ENCODE measurements around the gene DEPDC5. TPM values are rescaled to one million over a fixed set of nuclear protein-coding genes. Genes with fewer than 3 reads are reported as not detected.
A peak's percentile ranks its signal among the peaks of the same experiment; 100 is the strongest.

Gene DEPDC5
- total RNA-seq, 1 donor from 2014 or later: 15.2 TPM

DNA sequence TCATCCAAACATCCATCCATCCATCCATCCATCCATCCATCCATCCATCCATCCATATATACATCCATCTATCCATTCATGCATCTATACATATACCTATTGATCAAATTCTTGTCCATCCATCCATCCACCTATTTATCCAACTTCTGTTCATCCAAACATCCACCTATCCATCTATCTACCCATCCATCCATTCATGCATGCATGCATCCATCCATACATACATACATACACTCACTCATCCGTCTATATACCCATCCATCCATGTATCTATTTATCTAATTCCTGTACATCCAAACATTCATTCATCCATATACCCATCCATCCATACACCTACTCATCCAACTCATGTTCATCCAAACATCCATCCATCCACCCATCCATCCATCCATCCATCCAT is 171.2 kb downstream of the DEPDC5 start:
- DNase-seq: no peak

DNA sequence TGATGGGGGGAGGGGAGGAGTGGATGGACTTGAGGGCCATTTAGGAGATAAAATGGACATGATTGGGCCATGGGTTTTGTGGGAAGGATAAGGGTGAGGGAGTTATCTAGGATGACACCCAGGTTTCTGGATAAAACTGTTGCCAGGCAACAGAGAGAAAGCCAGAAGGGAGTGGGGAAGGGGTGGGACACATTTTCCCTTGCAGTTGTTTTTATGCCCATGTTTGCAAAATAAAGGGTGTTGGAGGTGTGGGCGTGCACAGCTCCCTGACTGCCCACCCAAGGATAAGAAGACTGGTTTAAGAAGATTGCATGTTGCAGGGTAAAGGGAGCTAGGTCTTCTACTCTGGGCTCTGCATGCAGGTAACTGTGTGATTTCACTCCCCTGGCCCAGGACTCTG is 172.2 kb downstream of the DEPDC5 start:
- no peak for DNase-seq

DNA sequence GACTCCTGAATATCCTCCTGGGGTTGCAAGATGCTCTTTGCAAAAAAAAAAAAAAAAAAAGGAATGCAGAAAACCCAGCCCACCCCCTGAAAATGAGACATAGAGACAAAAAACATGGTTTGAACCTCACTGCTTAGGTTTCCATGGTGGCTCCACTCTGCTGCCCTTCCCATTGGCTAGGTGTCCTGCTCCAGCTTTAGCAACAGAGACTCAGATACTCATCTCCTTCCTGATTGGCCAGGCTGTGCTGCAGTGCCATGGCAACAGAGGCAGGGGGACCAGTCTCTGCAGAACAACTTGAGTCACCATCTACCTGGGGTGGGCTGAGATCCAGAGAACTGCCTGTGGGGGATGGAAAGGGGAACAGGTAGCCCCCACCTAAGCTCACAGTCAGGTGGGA is 173.2 kb downstream of the DEPDC5 start:
- DNase-seq: no peak

DNA sequence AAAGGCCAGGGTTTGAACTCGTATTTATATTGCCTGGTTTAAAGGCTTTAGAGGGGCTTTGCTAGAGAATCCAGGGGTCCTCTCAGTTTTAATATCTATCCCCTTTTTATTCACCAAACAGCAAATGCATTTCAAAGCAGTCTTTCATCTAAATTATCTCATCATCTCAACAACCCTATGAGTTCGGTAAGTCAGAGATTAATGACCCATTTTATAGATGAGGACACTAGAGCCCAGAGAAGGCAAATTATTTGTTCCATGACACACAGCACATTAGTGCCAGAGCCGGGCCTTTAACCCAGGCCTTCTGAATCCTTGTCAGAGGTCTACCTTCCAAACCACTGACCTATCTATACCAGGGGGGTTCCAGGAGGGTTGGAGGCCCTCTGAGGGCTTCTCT is 173.7 kb downstream of the DEPDC5 start:
- no peak for DNase-seq

DNA sequence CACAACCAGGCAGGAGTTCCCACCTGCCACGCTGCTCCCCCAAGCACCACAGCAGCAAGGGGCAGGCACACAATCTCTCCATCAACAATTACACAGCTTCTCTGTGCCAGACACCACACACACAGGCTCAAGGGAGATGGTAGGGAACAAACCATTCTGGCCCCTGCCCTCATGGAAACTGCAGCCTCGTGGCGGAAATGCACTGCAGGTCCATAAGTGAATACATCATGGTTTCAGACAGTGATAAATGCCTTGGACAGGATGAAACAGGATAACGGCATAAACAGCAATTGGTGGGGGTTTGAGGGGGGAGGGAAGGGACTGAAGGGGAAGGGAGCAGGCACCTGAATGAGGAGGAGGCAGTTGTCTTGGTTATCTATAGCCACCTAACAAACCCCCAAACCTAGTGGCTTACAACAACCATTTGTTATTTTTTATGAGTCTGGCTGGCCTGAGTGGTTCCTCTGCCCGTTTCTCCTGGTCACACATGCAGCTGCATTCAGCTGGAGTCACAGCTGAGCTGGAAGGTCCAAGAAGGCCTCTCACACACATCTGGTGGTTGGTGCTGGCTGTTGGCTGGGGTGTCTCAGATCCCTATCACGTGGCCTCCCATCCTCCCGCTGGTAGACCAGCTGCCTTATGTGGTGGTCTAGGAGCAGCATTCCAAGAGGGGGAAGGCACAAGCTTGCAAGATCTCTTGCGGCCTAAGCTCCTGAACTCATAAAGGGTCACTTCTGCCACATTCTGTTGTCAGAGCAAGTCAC is 175.5 kb downstream of the DEPDC5 start:
- peak; percentile 94 for DNase-seq

DNA sequence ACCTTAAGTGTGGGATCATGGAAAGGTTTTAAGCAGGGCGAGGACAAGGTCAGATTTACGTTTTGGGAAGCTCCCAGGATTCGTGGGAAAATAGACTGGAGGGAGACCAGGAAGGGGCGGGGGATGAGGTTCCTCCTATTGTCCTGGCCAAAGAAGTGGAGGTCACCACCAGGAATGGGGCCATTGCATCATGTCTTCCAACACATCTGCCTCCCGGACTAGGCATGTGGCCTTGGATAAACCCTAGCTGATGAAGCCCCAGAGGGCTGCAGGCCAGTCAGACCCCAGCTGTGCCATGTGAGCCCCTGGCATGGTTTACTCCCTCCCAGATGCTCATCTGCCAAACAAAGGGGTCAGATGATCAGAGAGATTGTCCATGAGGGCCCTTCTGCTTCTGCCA is 179.0 kb downstream of the DEPDC5 start:
- peak; percentile 46 for DNase-seq

DNA sequence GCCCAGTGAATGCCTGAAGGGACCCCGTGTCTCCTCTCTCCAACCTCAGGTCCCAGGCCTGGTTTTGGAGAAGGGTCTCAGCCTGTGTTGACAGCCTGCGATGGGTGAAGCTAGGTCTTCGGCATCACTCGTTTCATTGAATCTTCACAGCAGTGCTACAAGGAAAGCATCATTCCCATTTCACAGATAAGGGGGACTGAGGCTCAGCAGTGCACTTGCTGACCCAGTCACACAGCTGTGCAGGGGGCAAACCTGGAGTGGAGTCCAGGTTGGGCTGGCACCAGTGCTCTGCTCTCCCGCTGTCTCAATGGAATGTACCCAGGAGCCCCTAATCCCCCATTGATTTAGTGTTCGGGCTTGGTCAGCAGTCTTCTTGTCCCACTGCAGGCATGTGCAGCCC is 179.6 kb downstream of the DEPDC5 start:
- DNase-seq: no peak

DNA sequence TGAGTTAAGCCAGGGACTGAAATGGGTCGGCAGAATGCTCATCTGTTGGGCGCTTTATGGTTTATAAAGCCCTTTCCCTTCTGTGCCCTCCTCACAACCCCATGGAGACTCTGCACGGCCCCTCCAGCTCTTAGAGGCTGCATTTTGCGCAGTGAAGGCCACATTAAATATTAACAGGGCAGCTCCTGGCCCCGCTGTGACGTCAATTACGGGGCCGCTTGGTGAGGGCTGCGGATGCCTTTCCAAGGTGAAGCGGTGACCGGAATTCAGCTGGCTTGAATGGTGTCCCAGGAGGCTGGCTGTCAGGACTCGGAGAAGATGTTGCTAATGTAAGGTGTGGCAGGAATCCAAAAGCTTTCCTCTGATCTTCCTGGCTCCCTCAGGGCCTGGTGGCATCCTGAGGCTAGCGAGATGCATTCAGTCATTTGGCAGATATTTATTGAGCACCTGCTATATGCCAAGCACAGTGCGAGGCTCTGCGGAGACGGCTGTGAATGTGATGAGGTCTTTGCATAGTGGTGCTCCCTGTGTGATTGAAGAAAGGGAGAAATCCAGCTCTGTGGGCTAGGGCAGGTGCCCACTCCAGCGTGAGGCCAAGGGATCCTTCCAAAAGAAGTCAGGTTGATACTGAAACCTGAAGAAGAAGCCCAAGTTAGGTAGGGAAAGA is 180.1 kb downstream of the DEPDC5 start:
- no peak for DNase-seq

DNA sequence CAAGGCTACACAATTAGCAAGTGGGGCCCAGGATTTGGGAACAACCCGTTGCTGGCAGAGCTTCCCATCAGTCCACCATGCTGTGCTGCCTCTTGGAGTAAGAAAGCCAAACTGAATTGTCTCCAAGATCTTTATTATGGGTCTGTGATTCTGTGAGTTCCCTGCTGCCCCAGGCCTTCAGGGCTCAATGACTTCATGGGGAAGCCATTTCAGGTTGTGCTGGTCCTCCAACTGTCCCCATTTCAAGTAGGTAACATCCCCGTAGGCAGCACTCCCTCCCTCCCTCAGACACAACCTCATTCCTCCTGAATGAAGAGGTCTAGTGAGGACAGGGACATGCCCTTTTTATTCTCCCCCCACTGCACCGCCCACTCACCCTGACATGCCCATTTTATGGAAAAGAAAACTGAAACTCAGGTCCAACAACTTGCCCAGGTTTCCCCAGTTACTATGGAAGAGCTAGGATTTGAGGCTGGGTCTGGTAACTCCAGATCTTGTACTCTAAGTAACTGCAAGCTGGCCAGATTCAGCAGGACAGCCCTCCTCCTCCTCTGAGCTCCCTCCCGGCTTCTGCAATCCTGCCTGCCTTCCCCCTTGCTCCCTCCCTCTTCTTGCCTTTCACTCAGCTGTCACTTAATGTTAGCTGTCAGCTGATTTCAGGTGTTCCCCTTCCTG is 182.3 kb downstream of the DEPDC5 start:
- no peak for DNase-seq

DNA sequence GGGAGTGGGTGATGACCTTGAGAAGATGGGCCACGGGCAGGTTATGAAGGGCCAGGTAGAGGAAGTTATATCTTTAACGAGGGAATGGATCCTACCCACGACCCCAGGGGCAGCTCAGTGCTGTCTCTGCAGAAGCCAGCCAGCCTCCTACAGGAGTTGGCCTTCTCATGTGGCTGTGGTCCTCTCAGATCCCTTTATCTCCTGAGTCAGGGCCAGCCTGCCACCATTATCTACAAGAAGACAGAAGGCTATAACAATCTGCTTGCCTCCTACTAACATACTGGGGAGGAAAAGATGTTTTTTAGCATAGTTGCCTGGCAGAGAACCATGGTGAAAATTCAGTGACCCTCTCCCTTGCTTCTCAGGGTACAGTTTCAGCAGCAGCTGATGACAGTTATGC is 183.5 kb downstream of the DEPDC5 start:
- no peak for DNase-seq

DNA sequence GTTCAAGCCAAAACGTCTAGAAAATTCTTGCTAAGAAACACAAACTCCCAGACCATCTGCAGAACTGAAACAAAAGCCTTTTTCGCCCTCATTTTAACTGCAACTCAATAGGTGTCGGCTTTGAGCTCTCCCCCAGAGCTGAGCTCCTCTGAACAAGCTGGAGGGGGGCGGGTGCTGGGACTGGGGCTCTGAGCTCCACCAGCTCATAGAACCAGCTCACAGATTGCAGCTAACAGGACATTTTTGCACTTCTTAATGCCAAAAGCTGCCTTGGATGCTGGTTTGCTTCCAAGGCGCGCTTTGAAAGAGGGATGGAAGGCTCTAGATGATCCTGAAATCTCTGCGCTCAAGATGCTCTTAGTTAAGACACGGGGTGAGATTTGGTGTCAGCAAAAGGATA is 184.5 kb downstream of the DEPDC5 start:
- no peak for DNase-seq

DNA sequence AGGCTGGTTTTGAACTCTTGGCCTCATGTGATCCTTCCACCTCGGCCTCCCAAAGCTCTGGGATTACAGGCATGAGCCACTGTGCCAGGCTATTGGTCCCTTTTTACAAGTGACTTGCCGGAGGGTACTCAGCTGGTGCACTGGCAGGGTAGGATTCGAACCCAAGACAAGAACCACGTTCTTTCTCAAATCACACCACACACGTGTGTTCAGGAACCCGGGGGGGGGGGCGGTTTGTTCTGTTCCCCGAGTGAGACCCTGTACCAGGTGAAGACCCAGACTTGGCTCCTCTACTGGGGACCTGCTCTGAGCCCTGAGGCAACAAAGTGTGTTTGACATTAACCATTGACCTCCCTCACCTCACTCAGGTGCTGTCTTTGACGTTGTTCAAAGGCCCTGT is 186.7 kb downstream of the DEPDC5 start:
- DNase-seq: no peak

DNA sequence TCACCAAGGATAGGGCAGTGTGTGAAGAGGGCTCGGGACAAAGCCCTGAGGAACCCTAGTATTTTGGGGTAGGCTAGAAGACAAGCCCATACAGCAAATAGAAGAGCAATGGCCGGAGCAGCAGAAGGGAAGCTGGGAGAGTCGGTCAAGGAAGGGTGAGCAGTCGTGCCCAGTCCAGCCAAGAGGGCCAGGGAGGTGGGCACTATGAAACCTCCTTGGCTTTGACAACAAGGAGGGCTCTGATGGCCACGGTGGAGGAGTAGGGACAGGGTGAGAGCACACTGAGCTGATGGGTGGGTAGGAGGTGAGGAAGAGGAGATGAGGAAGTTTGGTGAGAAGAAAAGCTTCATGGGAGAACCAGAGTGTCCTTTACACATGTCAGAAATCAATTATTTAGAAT is 188.3 kb downstream of the DEPDC5 start:
- DNase-seq: no peak

DNA sequence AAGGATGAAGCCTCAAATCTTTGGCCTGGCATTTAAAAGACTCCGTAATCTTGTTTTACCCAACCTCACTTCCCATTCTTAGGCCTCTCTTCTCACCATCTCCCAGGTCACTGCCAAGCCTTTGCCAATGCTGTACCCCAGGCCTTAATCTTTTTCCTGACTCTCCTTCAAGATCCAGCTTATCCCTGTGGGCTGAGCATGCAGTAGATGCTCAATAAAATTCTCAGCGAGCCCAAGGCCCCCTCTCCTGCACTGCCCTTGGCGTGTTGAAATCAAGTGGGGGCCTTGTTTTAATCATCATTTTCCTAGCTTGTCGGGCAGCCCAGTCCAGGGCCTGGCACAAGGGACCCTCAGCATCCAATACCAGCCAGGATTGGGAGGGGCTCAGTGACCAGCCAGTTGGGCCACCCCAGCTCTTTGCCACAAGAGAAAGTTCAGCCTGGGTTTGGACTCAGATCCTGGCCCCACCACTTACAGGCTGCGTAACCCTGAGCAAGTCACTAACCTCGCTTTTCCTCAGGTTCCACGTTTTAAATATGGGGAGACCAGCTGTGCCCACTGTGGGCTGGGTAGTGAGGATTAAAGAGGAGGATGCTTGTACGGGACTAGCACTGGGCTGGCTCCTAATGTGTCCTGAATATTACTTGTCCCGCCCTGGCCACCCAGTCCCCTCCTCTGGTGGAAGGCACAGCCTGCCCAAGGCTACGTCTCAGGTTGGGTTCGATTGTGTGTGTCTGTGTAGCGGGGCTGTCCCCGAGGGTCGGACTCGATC is 189.6 kb downstream of the DEPDC5 start:
- no peak for DNase-seq

DNA sequence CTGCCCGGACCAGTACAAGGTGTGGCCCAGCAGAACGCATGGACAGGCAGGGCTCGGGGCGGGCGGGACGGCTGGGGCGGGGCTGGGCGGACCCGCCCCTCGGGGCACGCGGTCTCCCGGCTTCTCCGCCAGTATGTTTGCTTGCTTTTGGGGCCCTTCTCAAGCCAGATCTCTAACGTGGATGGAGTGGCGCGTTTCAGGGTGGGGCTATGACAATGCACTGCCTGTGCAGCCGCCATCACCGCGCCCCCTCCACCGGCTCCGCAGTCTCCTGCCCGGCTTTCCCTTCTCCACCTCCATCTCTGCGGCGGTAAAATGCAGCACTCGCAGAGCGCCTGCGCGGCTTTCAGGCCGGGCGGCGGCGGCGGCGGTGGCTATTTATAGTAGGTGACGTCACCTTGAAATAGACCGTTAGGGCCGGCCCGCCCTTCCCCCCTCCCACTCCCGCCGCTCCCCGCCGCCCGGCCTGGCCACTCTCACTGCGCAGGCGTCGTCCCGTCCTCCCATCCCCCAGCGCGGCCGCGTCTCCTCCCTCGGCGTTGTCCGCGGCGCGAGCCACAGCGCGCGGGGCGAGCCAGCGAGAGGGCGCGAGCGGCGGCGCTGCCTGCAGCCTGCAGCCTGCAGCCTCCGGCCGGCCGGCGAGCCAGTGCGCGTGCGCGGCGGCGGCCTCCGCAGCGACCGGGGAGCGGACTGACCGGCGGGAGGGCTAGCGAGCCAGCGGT is 190.3 kb downstream of the DEPDC5 start, which contains the start of gene YWHAH:
TSS of gene YWHAH (plus strand) at position 558 of the 722 bp plus-strand sequence. CDS start 199 bp downstream, outside the sequence.
- peak; percentile 99 for DNase-seq

DNA sequence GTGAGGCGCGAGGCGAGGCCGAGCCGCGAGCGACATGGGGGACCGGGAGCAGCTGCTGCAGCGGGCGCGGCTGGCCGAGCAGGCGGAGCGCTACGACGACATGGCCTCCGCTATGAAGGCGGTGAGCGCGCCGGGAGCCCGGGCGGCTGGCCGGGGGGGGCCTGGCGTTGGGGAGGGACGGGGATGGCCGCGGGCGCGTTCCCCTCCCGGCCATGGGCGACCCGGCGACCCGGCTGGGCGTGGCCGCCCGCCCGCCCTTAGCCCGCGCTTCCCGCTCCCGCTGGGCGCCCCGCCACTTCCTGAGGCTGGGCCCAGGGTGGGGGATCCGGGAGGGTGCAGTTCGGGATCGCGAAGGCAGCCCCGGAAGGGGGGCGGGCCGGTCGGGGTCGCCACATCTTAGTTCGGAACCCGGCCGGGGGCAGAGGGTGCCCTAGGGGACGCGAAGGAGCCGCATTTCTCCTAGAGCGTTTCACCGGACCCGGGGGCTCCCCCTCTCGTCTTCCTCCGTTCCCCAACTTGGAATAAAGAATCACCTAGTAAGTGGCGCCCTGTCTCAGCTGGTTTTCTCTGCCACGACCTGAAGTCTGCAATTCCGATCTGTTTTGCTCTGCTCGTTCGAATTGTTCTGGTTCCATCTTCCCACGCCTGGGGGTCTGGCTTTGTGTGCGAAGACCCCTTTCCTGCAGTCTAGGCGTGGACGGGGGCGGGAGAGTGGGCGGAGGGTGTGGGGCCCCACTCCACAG is 191.1 kb downstream of the DEPDC5 start:
- DNase-seq: peak; percentile 63

DNA sequence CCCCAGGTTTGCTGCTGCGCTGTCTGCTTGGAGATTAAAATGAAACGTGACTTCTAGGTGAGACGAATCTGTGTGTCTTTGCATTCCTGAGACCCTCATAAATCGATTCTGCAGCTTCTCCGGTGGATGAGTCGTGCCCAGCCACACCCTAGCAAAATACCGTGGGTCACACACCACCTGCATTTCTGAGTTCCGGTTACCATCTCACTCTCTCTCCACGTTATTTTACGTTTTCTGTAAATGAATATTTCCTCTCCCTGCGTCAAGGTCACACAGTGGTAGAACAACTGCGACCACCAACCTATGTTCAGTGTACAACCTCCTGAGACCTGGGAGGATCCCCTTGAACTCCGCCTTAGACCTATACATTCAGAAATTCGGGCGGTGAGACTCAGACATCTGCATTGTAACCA is 191.6 kb downstream of the DEPDC5 start:
- no peak for DNase-seq

DNA sequence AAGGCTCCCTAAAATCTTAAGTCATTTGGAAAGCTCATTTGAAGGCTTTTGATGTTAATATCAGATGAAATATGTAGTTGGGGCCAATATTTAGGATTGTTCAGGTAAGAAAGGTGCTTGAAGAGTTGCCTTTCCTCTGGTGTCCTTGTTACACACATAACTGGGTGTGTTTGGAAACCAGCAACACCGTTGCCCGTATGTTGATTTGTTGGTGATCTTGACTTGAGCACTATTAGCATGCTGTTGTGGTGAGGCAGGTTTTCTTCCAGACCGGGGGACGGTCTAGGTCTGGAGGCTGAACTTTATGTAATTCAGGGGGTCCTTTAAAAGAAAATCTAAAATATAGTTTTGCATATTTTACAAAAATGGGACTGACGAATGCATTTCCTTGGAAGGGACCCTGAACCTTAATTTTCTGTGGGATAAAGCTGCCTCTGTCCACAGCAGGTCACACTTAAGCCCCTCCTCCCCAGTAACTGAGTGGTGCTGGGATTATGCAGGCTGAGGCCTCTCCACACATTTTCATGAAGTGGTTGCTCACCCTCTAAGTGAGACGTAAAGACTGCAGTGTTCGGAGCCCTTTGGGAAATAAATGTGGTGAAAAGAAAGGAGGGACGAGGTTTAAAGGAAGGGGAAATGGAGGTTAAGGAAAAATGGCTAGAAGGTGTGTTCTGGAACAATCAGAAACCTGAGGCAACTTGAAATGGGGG is 192.3 kb downstream of the DEPDC5 start:
- peak; percentile 25 for DNase-seq

DNA sequence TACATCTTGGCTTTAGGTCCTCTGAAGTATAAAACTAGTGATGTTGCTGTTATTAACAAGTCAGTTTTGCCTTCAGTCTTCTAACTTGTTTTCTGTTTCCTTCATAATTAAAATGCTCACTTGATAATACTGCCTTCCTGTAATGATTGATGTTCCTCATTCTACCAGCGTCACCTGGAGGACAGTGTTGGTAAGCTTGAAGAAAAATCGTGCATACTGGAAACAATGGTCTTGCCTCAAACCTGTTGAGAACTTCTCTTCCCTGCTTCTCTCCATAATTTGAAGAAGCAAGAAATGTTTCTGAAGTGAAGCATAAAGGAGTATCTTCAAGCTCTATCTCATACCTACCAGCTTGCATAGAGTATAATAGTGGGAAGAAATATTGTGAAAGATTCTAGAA is 193.5 kb downstream of the DEPDC5 start:
- DNase-seq: peak; percentile 42

DNA sequence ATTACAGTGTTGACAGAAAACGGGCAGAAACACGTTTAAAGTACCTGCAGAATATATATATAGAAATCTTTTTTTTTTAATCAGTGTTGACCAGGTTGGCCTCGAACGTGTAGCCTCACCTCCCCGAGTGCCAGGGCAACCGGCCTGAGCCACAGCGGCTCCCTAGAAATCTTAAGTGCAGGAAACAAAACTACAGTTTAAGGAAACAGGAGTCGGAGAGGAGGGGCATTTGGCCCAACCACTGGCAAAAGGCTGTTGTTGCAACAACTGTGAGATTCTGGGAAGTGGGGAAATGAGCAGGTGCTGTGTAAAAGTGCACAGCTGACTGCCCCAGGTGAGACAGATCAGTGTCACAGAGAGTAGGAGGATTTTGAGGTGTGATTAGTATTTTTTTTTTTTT is 194.2 kb downstream of the DEPDC5 start:
- DNase-seq: no peak
